IMR-90 (cell line): ENCODE data around the gene TMTC1. TPM values are rescaled to one million over a fixed set of nuclear protein-coding genes. Genes with fewer than 3 reads are reported as not detected.

ENCODE experiments used
- ATAC-seq: fragments of 200-7000 bp; cut with Tn5 transposase; 2 replicates; pipeline ENCODE4 v1.9.1; 2020; ENCODE audit warnings: low read depth, mild to moderate bottlenecking, moderate library complexity
- BruUV-seq: library from RNA; stranded (reverse); fragments of 400-500 nt; replicated peaks from 2 replicates; lab custom pipeline; 2021; lab: Mats Ljungman, UMichigan
- CTCF ChIA-PET: fragments of 300-600 bp; formaldehyde crosslinking; extraction: SDS; loops from one replicate; lab custom pipeline; 2021; ENCODE audit warnings: antibody characterized with exemption; lab: Yijun Ruan, JAX
- POLR2A ChIA-PET: fragments of 300-600 bp; sonication (Branson Sonifier 250); formaldehyde crosslinking; loops from one replicate; lab custom pipeline; 2022; ENCODE audit warnings: antibody characterized with exemption; ENCODE audit not compliant: unreplicated experiment; lab: Charles Lee
- DNase-seq: peaks from one replicate; pipeline ENCODE4 v3.0.0; 2013
- H2AFZ ChIP-seq: replicated peaks from 2 replicates; pipeline ENCODE3; 2013; ENCODE audit warnings: low read length, mild to moderate bottlenecking; ENCODE audit not compliant: poor library complexity
- H2AK5ac ChIP-seq: 2 replicates; pipeline ENCODE4 v1.6.1; 2013; ENCODE audit warnings: low read depth, low read length, inconsistent platforms
- H2AK9ac ChIP-seq: replicated peaks from 2 replicates; pipeline ENCODE3; 2013; ENCODE audit warnings: mild to moderate bottlenecking, low read depth, low read length, moderate library complexity; ENCODE audit not compliant: poor library complexity
- H2BK120ac ChIP-seq: 2 replicates; pipeline ENCODE4 v1.6.1; 2013; ENCODE audit warnings: low read depth, low read length, inconsistent platforms
- H2BK15ac ChIP-seq: 3 replicates; pipeline ENCODE4 v1.6.1; 2013; ENCODE audit warnings: low read depth, low read length, inconsistent platforms
- H2BK20ac ChIP-seq: 2 replicates; pipeline ENCODE4 v1.6.1; 2013; ENCODE audit warnings: low read depth, mild to moderate bottlenecking, inconsistent platforms, low read length, moderate library complexity
- H2BK5ac ChIP-seq: 2 replicates; pipeline ENCODE4 v1.6.1; 2013; ENCODE audit warnings: mild to moderate bottlenecking, low read depth, low read length, inconsistent platforms; ENCODE audit not compliant: poor library complexity, severe bottlenecking
- H3K14ac ChIP-seq: replicated peaks from 2 replicates; pipeline ENCODE4 v1.6.1; 2013; ENCODE audit warnings: low read depth, low read length, inconsistent platforms
- H3K18ac ChIP-seq: 2 replicates; pipeline ENCODE4 v1.6.1; 2013; ENCODE audit warnings: low read depth, low read length, control low read depth
- H3K23ac ChIP-seq: 2 replicates; pipeline ENCODE4 v1.6.1; 2013; ENCODE audit warnings: low read depth, low read length, inconsistent platforms
- H3K27ac ChIP-seq: 2 replicates; pipeline ENCODE4 v1.5.1; 2013; ENCODE audit warnings: mild to moderate bottlenecking, control low read depth, low read length; ENCODE audit not compliant: insufficient read depth
- H3K27me3 ChIP-seq: 2 replicates; pipeline ENCODE4 v1.6.1; 2013; ENCODE audit warnings: low read length; ENCODE audit not compliant: control insufficient read depth, insufficient read depth
- H3K36me3 ChIP-seq: 2 replicates; pipeline ENCODE4 v1.6.1; 2013; ENCODE audit warnings: low read length, mixed read lengths; ENCODE audit not compliant: control insufficient read depth, insufficient read depth
- H3K4ac ChIP-seq: 2 replicates; pipeline ENCODE4 v1.6.1; 2013; ENCODE audit warnings: low read depth, low read length, inconsistent platforms
- H3K4me1 ChIP-seq: 2 replicates; pipeline ENCODE4 v1.6.1; 2013; ENCODE audit warnings: low read length, mixed read lengths; ENCODE audit not compliant: control insufficient read depth, insufficient read depth
- H3K4me2 ChIP-seq: 2 replicates; pipeline ENCODE4 v1.6.1; 2013; ENCODE audit warnings: low read depth, mild to moderate bottlenecking, control low read depth, low read length, moderate library complexity
- H3K4me3 ChIP-seq: 2 replicates; pipeline ENCODE4 v1.5.1; 2013; ENCODE audit warnings: low read depth, mild to moderate bottlenecking, control low read depth, low read length, moderate library complexity; ENCODE audit not compliant: insufficient read depth
- H3K56ac ChIP-seq: 2 replicates; pipeline ENCODE4 v1.6.1; 2013; ENCODE audit warnings: low read length, inconsistent platforms; ENCODE audit not compliant: insufficient read depth; ENCODE audit errors: extremely low read depth
- H3K79me1 ChIP-seq, 2 experiments: 2 replicates each; pipeline ENCODE4 v1.6.1; 2013; ENCODE audit warnings: low read length in 2 of 2, inconsistent platforms in 1 of 2, low read depth in 1 of 2
- H3K9ac ChIP-seq: 2 replicates; pipeline ENCODE4 v1.6.1; 2013; ENCODE audit warnings: low read depth, low read length, control low read depth
- H3K9me1 ChIP-seq: 2 replicates; pipeline ENCODE4 v1.6.1; 2013; ENCODE audit warnings: low read length, inconsistent platforms; ENCODE audit not compliant: insufficient read depth
- H3K9me3 ChIP-seq: 2 replicates; pipeline ENCODE4 v1.6.1; 2013; ENCODE audit warnings: low read length; ENCODE audit not compliant: control insufficient read depth, insufficient read depth
- H4K20me1 ChIP-seq: 2 replicates; pipeline ENCODE4 v1.6.1; 2013; ENCODE audit warnings: low read length, inconsistent platforms; ENCODE audit not compliant: insufficient read depth
- H4K5ac ChIP-seq: 2 replicates; pipeline ENCODE4 v1.6.1; 2013; ENCODE audit warnings: mild to moderate bottlenecking, low read depth, low read length, control low read depth
- H4K8ac ChIP-seq, 2 experiments: 2 replicates each; pipeline ENCODE4 v1.6.1; 2013; ENCODE audit warnings: low read depth in 2 of 2, low read length in 2 of 2, control low read depth in 1 of 2, inconsistent platforms in 1 of 2
- H4K91ac ChIP-seq: 2 replicates; pipeline ENCODE4 v1.6.1; 2013; ENCODE audit warnings: low read depth, low read length, inconsistent platforms; ENCODE audit not compliant: insufficient read depth
- BHLHE40 ChIP-seq: fragments of 150-350 bp; IDR thresholded peaks from 2 replicates; pipeline ENCODE4 v1.6.1; 2016; ENCODE audit warnings: mild to moderate bottlenecking, low read depth, low read length
- CEBPB ChIP-seq: IDR thresholded peaks from 2 replicates; pipeline ENCODE4 v1.6.1; 2012; ENCODE audit warnings: low read depth, low read length, improper control_type of control experiment
- CHD1 ChIP-seq: IDR thresholded peaks from 2 replicates; pipeline ENCODE4 v1.6.1; 2012; ENCODE audit warnings: low read depth, low read length, improper control_type of control experiment
- FOS ChIP-seq: fragments of 150-350 bp; IDR thresholded peaks from 2 replicates; pipeline ENCODE4 v1.6.1; 2016; ENCODE audit warnings: low read depth, low read length
- MAFK ChIP-seq: IDR thresholded peaks from 2 replicates; pipeline ENCODE4 v1.6.1; 2012; ENCODE audit warnings: low read depth, low read length, improper control_type of control experiment
- MAZ ChIP-seq: IDR thresholded peaks from 2 replicates; pipeline ENCODE4 v1.6.1; 2012; ENCODE audit warnings: low read depth, mild to moderate bottlenecking, low read length, improper control_type of control experiment, moderate library complexity, borderline replicate concordance
- MXI1 ChIP-seq: IDR thresholded peaks from 2 replicates; pipeline ENCODE4 v1.6.1; 2012; ENCODE audit warnings: low read depth, mild to moderate bottlenecking, low read length, moderate library complexity, borderline replicate concordance
- RAD21 ChIP-seq: IDR thresholded peaks from 2 replicates; pipeline ENCODE4 v1.6.1; 2012; ENCODE audit warnings: low read length, improper control_type of control experiment
- RCOR1 ChIP-seq: IDR thresholded peaks from 2 replicates; pipeline ENCODE4 v1.6.1; 2012; ENCODE audit warnings: mild to moderate bottlenecking, low read length, improper control_type of control experiment; ENCODE audit not compliant: insufficient replicate concordance
- RFX5 ChIP-seq: IDR thresholded peaks from 2 replicates; pipeline ENCODE4 v1.8.0; 2012; ENCODE audit warnings: low read depth, mild to moderate bottlenecking, low read length, moderate library complexity
- WGBS, 2 experiments: methylation state at CpG; one replicate each; pipeline versions ENCODE4 v1.1.5 to v1.1.7; 2013; ENCODE audit warnings: missing lambda C conversion rate in 2 of 2; ENCODE audit not compliant: insufficient read length in 1 of 2; ENCODE audit errors: extremely low coverage in 2 of 2; 5-methylcytosine and 5-hydroxymethylcytosine counted together
- dilution Hi-C: fragments of 300-500 bp; cut with HindIII; formaldehyde crosslinking; loops from one replicate; pipeline ENCODE4 v1.14.3; 2018; ENCODE audit warnings: low sequenced_read_pairs; ENCODE audit not compliant: unreplicated experiment
- in situ Hi-C: fragments of 300-500 bp; cut with MboI; formaldehyde crosslinking; loops from 3 replicates; pipeline ENCODE4 v1.14.3; 2019; ENCODE audit warnings: low sequenced_read_pairs, inconsistent platforms, mixed read lengths
- intact Hi-C: fragments of 100-400 bp; cut with micrococcal nuclease; formaldehyde crosslinking; loops from 2 replicates; pipeline ENCODE4 v1.10.0; 2022
- polyA plus RNA-seq, 3 experiments: library from polyadenylated mRNA; depleted of rRNA; stranded (reverse); fragments of >200 nt; gene quantifications; 2 replicates each; pipeline ENCODE4 v1.2.3, GENCODE V29; 2012; ENCODE audit warnings: low replicate concordance in 1 of 3
- total RNA-seq: library from RNA; depleted of rRNA; stranded (reverse); fragments of >200 nt; gene quantifications from 2 replicates; pipeline ENCODE4 v1.2.3, GENCODE V29; 2012
- TF ChIP-seq, protein P1 (sequence below): fragments of 150-350 bp; IDR thresholded peaks from 2 replicates; pipeline ENCODE4 v1.6.1; 2016; ENCODE audit warnings: low read depth, mild to moderate bottlenecking, low read length, moderate library complexity, borderline replicate concordance

The TMTC1 gene
- total and polyA plus RNA-seq, 2 of the 4 experiments (the other 2 are of a cell fraction): 12.5 to 36.4 TPM

DNA sequence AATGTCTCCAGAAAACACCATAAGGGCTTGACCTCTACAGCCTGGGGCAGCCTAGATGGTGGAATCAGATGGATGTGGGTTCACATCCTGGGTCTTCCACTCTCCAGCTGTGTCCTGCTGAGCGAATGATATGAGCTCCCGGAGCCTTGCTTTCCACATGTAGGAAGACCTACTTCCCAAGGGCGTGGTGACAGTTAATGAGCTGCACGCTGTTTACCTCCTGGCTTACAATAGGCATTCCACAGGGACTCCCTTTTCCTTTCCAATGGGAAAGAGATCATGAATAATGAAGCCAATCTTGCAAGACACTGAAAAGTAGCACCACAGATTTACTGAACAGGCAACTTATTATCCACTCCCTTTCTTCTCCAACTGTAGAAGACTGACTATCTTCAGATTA, 46.1 kb downstream of the TMTC1 start:
- H3K36me3 ChIP-seq: peaks cover 12% of the 10 kb centered on the region
- H3K23ac ChIP-seq: no peak overlapping the region; the same call in 1 of the 2 replicates
- peaks cover 0 to 39% of the 10 kb centered on the region in 2 experiments; a peak in 2 of 4 replicates for H3K79me1 ChIP-seq
- peaks cover 16% of the 10 kb centered on the region for H3K4me1 ChIP-seq
- H2BK5ac ChIP-seq: peak overlapping the region; percentile 17
- H4K91ac ChIP-seq: 0 out of 2 replicates have a peak overlapping the region, but pooled peaks have one; percentile 17
- H2AFZ ChIP-seq: no peak overlapping the region
- H3K4me3 ChIP-seq: no peak overlapping the region
- POLR2A ChIA-PET: no interaction called here
- no peak overlapping the region for H3K4me2 ChIP-seq
- intact Hi-C loops (no loop called here), dilution Hi-C loops (no loop called here), in situ Hi-C loops (no loop called here)
- H2BK20ac ChIP-seq: peak overlapping the region; percentile 28
- no peak overlapping the region for H2AK9ac ChIP-seq
- TF ChIP-seq MAZ (no peak), BHLHE40 (no peak), FOS (no peak), RFX5 (no peak), MXI1 (no peak), MAFK (no peak), RAD21 (no peak), RCOR1 (no peak), CEBPB (no peak), CHD1 (no peak)
- TF ChIP-seq, protein P1, sequence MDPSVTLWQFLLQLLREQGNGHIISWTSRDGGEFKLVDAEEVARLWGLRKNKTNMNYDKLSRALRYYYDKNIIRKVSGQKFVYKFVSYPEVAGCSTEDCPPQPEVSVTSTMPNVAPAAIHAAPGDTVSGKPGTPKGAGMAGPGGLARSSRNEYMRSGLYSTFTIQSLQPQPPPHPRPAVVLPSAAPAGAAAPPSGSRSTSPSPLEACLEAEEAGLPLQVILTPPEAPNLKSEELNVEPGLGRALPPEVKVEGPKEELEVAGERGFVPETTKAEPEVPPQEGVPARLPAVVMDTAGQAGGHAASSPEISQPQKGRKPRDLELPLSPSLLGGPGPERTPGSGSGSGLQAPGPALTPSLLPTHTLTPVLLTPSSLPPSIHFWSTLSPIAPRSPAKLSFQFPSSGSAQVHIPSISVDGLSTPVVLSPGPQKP: no peak
- 100% methylated on average over 2 of the region's 4 CpGs; no CpG with 5 or more reads in 1 of the 2 experiments for WGBS, 2 experiments
- no peaks in the 10 kb centered on the region for H3K27me3 ChIP-seq
- H3K9ac ChIP-seq: no peak overlapping the region
- H2BK15ac ChIP-seq: peak overlapping the region; percentile 73; the same call in 2 of the 3 replicates
- ATAC-seq: no peak
- H3K14ac ChIP-seq: peak overlapping the region; percentile 25
- peak overlapping the region; percentile 69; the same call in 1 of the 2 replicates for H2BK120ac ChIP-seq
- H4K5ac ChIP-seq: no peak overlapping the region
- H3K9me1 ChIP-seq: peaks cover 12% of the 10 kb centered on the region; the same call in 1 of the 2 replicates
- peaks cover 3% of the 10 kb centered on the region; the same call in 1 of the 2 replicates for H4K20me1 ChIP-seq
- H3K18ac ChIP-seq: peak overlapping the region; percentile 74
- H3K9me3 ChIP-seq: no peaks in the 10 kb centered on the region
- no peak overlapping the region for H3K56ac ChIP-seq
- no TSS peak for BruUV-seq
- H2AK5ac ChIP-seq: peak overlapping the region; percentile 31; the same call in 1 of the 2 replicates
- CTCF ChIA-PET: no interaction called here
- H4K8ac ChIP-seq: peak overlapping the region in 1 of 2 experiments; percentile 13; a peak in 2 of 4 replicates
- peak overlapping the region; percentile 42 for H3K4ac ChIP-seq
- H3K27ac ChIP-seq: peak overlapping the region; percentile 9; the same call in 1 of the 2 replicates
- no peak for DNase-seq
